GM12891 (cell line): ENCODE results near the gene DPM3.

Experiments used
- PAX5 ChIP-seq: IDR thresholded peaks from 2 replicates; pipeline ENCODE4 v1.6.1; 2011; ENCODE audit warnings: low read length, moderate library complexity, mild to moderate bottlenecking; ENCODE audit not compliant: insufficient read depth, severe bottlenecking
- POLR2A ChIP-seq: IDR thresholded peaks from 2 replicates; pipeline ENCODE4 v1.6.1; 2011; ENCODE audit warnings: low read depth, low read length, control low read depth
- POLR2AphosphoS5 ChIP-seq: IDR thresholded peaks from 2 replicates; pipeline ENCODE4 v1.6.1; 2011; ENCODE audit warnings: low read depth, low read length, control low read depth
- POU2F2 ChIP-seq: IDR thresholded peaks from 2 replicates; pipeline ENCODE4 v1.6.1; 2011; ENCODE audit warnings: low read depth, mild to moderate bottlenecking, control low read depth, low read length, moderate library complexity
- SPI1 ChIP-seq: IDR thresholded peaks from 2 replicates; pipeline ENCODE4 v1.6.1; 2011; ENCODE audit warnings: low read depth, low read length, control low read depth

DNA sequence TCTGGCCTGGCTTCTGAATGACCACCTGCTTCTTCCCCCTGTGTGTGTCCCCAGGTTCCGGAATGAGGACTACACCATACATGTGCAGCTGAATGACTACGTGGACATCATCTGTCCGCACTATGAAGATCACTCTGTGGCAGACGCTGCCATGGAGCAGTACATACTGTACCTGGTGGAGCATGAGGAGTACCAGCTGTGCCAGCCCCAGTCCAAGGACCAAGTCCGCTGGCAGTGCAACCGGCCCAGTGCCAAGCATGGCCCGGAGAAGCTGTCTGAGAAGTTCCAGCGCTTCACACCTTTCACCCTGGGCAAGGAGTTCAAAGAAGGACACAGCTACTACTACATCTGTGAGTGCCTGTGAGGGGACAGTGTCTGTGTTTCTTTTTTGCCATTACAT lies 9.0 kb downstream of the DPM3 start:
- TF ChIP-seq POLR2A (no peak), POLR2AphosphoS5 (no peak), PAX5 (no peak), SPI1 (no peak), POU2F2 (no peak)
